ENCODE results near the gene SHISA7.

- no peak for TF ChIP-seq EZH2phosphoT487 (IDR thresholded peaks at IDR 0.05; ENCODE audit: insufficient read depth, low read depth)
- TF ChIP-seq EZH2 (IDR thresholded peaks at IDR 0.05; ENCODE audit: insufficient read depth, poor library complexity, severe bottlenecking): no peak
Observed at GRCh38 chr19:55400281-55401087, 42.6 kb downstream of the SHISA7 start.
